Activated CD4-positive, alpha-beta T cell treated with anti-CD3 and anti-CD28 coated beads, Interleukin-10, Interleukin-2, amounts not matched to agents 100 ng/mL and 50 ng/mL, durations not matched to agents 16 hours and 8 hours (primary cell): ENCODE results near the gene NSD2.

ENCODE experiments used
- DNase-seq: peaks from one replicate; pipeline ENCODE4 v3.0.0-alpha.2; 2020

NSD2 gene

GRCh38 chr4:1866189-1866661, 5.0 kb upstream of the NSD2 start:
- DNase-seq = no peak

GRCh38 chr4:1868293-1868692, 2.9 kb upstream of the NSD2 start:
- no peak for DNase-seq

- no peak for DNase-seq
Observed at GRCh38 chr4:1868912-1869311, 2.3 kb upstream of the NSD2 start.

- no peak for DNase-seq
Observed at GRCh38 chr4:1869530-1870327, 1.5 kb upstream of the NSD2 start.

- peak; percentile 89 for DNase-seq
Observed at GRCh38 chr4:1870328-1870577, 940 bp upstream of the NSD2 start.

GRCh38 chr4:1871471-1872021, 353 bp downstream of the NSD2 start:
- no peak for DNase-seq

GRCh38 chr4:1872870-1873269, 1.7 kb downstream of the NSD2 start:
- peak; percentile 88 for DNase-seq

- peak; percentile 65 for DNase-seq
Observed at GRCh38 chr4:1873291-1873690, 2.1 kb downstream of the NSD2 start.

- DNase-seq = no peak
Observed at GRCh38 chr4:1873776-1874175, 2.6 kb downstream of the NSD2 start.

- no peak for DNase-seq
Observed at GRCh38 chr4:1874201-1874600, 3.0 kb downstream of the NSD2 start.

- DNase-seq = no peak
Observed at GRCh38 chr4:1879485-1879884, 8.3 kb downstream of the NSD2 start.

GRCh38 chr4:1880332-1880731, 9.1 kb downstream of the NSD2 start:
- no peak for DNase-seq

GRCh38 chr4:1882850-1883271, 11.7 kb downstream of the NSD2 start:
- DNase-seq = no peak

GRCh38 chr4:1883583-1883982, 12.4 kb downstream of the NSD2 start:
- no peak for DNase-seq

- DNase-seq = no peak
Observed at GRCh38 chr4:1885414-1885813, 14.2 kb downstream of the NSD2 start.

GRCh38 chr4:1887052-1887451, 15.9 kb downstream of the NSD2 start:
- DNase-seq = no peak

- no peak for DNase-seq
Observed at GRCh38 chr4:1890979-1891570, 19.9 kb downstream of the NSD2 start.

GRCh38 chr4:1895971-1896657, 24.9 kb downstream of the NSD2 start:
- no peak for DNase-seq

- no peak for DNase-seq
Observed at GRCh38 chr4:1896658-1896991, 25.4 kb downstream of the NSD2 start.

GRCh38 chr4:1898007-1898406, 26.8 kb downstream of the NSD2 start:
- no peak for DNase-seq

- no peak for DNase-seq
Observed at GRCh38 chr4:1898681-1899080, 27.5 kb downstream of the NSD2 start.

GRCh38 chr4:1899149-1900086, 28.2 kb downstream of the NSD2 start:
- peak; percentile 84 for DNase-seq

GRCh38 chr4:1900087-1900433, 28.9 kb downstream of the NSD2 start:
- DNase-seq = no peak
